Tibial nerve (tissue), 4 donors: ENCODE measurements around the gene DGCR6L.
"Not testable (repeated sequence)": the region's sequence is repeated elsewhere in the genome, so short reads cannot be mapped to it uniquely, and the experiment has no call there.

Experiments
- EP300 ChIP-seq, 2 donors: sonication (generic); formaldehyde crosslinking; IDR thresholded peaks; one replicate each; pipeline ENCODE4 v1.6.1; 2017; ENCODE audit warnings: antibody characterized with exemption in 2 of 2, mild to moderate bottlenecking in 1 of 2
- POLR2A ChIP-seq, 2 donors: fragments of 450-650 bp; IDR thresholded peaks; one replicate each; pipeline ENCODE4 v1.6.1; 2017; ENCODE audit warnings: antibody characterized with exemption in 2 of 2, mild to moderate bottlenecking in 2 of 2, moderate library complexity in 2 of 2
- TF ChIP-seq, protein P1 (sequence below), 5 experiments: fragments of 200-600 bp in 3 of 5; fragments of 450-650 bp in 2 of 5; sonication (generic) in 3 of 5; IDR thresholded peaks; one replicate each; pipeline ENCODE4 v1.5.1; 2016 to 2019; ENCODE audit warnings: antibody characterized with exemption in 5 of 5, mild to moderate bottlenecking in 3 of 5, moderate library complexity in 2 of 5

DNA sequence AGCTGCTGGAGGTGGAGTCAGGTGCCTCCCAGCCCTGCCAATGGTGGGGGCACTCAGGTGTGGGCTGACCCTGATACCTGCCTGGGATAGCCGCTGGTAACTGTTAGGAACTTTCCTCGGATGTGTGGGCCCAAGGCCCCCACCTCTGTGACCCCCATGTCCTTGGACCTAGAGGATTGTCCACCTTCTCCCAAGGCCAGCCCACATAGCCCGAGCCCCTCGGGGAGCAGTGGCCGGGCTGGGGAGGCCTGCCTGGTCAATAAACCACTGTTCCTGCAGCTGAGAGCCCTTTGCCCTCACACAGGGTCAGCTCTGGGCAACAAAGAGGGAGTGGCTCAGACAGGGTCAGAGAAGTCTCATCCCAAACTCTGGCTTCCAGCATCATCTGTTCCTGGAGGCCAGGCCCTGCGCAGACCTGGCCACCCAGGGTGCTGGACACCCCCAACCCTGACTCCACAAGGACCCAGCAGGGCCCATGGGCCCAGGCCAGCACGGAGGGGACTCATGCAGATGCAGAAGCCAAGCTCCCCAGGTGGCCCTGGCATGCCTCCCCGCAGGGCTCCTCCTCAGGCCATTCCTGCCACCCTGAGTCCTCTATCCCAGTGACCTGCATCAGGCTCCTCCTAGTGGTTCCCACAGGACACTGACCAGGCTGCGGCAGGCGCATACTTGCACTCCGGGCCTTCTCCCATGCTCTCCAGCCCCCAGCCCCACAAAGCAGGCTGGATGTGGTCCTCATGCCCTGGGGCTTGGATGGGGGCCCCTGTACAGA is 6.4 kb downstream of the DGCR6L start:
- TF ChIP-seq, protein P1, sequence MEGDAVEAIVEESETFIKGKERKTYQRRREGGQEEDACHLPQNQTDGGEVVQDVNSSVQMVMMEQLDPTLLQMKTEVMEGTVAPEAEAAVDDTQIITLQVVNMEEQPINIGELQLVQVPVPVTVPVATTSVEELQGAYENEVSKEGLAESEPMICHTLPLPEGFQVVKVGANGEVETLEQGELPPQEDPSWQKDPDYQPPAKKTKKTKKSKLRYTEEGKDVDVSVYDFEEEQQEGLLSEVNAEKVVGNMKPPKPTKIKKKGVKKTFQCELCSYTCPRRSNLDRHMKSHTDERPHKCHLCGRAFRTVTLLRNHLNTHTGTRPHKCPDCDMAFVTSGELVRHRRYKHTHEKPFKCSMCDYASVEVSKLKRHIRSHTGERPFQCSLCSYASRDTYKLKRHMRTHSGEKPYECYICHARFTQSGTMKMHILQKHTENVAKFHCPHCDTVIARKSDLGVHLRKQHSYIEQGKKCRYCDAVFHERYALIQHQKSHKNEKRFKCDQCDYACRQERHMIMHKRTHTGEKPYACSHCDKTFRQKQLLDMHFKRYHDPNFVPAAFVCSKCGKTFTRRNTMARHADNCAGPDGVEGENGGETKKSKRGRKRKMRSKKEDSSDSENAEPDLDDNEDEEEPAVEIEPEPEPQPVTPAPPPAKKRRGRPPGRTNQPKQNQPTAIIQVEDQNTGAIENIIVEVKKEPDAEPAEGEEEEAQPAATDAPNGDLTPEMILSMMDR (IDR thresholded peaks at IDR 0.05) = not testable (repeated sequence)
- TF ChIP-seq POLR2A, EP300 (IDR thresholded peaks at IDR 0.05): not testable (repeated sequence)
